Bronchial epithelial cell (primary cell): Measurements from ENCODE around the gene TENT4A. TPM values are rescaled to one million over a fixed set of nuclear protein-coding genes. Genes with fewer than 3 reads are reported as not detected.

Experiments
- DNase-seq: peaks from one replicate; pipeline ENCODE4 v3.0.0-alpha.2; 2010; ENCODE audit warnings: low read depth
- FAIRE-seq: peaks from 2 replicates; lab custom pipeline; 2011; peaks lifted over from hg19 to GRCh38; lab: Jason Lieb, UNC
- H3K27me3 ChIP-seq: 2 replicates; pipeline ENCODE4 v1.5.1; 2011; ENCODE audit warnings: low read length; ENCODE audit not compliant: control insufficient read depth, insufficient read depth
- H3K36me3 ChIP-seq: 2 replicates; pipeline ENCODE4 v1.5.1; 2011; ENCODE audit warnings: low read length; ENCODE audit not compliant: control insufficient read depth, insufficient read depth
- H3K4me3 ChIP-seq: 2 replicates; pipeline ENCODE4 v1.5.1; 2011; ENCODE audit warnings: mild to moderate bottlenecking, low read depth, low read length, control low read depth
- total RNA-seq: library from RNA; depleted of rRNA; stranded (reverse); fragments of >200 nt; gene quantifications from 2 replicates; pipeline ENCODE4 v1.2.1, GENCODE V29; 2014
- TF ChIP-seq, protein P1 (sequence below): IDR thresholded peaks from 2 replicates; pipeline ENCODE4 v1.5.1; 2011; ENCODE audit warnings: mild to moderate bottlenecking, moderate library complexity, low read length, control low read depth, inconsistent platforms; ENCODE audit not compliant: insufficient read depth, severe bottlenecking

TENT4A gene
- total RNA-seq, 1 donor from 2014 or later, result 6.8 TPM

GRCh38 chr5:6728011-6728794, 15.0 kb downstream of the TENT4A start:
- TF ChIP-seq, protein P1, sequence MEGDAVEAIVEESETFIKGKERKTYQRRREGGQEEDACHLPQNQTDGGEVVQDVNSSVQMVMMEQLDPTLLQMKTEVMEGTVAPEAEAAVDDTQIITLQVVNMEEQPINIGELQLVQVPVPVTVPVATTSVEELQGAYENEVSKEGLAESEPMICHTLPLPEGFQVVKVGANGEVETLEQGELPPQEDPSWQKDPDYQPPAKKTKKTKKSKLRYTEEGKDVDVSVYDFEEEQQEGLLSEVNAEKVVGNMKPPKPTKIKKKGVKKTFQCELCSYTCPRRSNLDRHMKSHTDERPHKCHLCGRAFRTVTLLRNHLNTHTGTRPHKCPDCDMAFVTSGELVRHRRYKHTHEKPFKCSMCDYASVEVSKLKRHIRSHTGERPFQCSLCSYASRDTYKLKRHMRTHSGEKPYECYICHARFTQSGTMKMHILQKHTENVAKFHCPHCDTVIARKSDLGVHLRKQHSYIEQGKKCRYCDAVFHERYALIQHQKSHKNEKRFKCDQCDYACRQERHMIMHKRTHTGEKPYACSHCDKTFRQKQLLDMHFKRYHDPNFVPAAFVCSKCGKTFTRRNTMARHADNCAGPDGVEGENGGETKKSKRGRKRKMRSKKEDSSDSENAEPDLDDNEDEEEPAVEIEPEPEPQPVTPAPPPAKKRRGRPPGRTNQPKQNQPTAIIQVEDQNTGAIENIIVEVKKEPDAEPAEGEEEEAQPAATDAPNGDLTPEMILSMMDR, result no peak
- no peak for DNase-seq
- H3K27me3 ChIP-seq, result no peaks in the 10 kb centered on the region
- H3K36me3 ChIP-seq, result peaks cover 20% of the 10 kb centered on the region
- no peak for FAIRE-seq
- no peak overlapping the region for H3K4me3 ChIP-seq

GRCh38 chr5:6728795-6729183, 15.6 kb downstream of the TENT4A start:
- DNase-seq, result no peak
- Histone ChIP-seq H3K4me3 (no peak overlapping the region), H3K36me3 (peaks cover 19% of the 10 kb centered on the region), H3K27me3 (no peaks in the 10 kb centered on the region)
- no peak for FAIRE-seq
- TF ChIP-seq, protein P1, result no peak

GRCh38 chr5:6729386-6730310, 16.4 kb downstream of the TENT4A start:
- no peak for DNase-seq
- no peak overlapping the region for H3K4me3 ChIP-seq
- H3K27me3 ChIP-seq, result no peaks in the 10 kb centered on the region
- TF ChIP-seq, protein P1, result no peak
- FAIRE-seq, result no peak
- H3K36me3 ChIP-seq, result peaks cover 17% of the 10 kb centered on the region

DNA sequence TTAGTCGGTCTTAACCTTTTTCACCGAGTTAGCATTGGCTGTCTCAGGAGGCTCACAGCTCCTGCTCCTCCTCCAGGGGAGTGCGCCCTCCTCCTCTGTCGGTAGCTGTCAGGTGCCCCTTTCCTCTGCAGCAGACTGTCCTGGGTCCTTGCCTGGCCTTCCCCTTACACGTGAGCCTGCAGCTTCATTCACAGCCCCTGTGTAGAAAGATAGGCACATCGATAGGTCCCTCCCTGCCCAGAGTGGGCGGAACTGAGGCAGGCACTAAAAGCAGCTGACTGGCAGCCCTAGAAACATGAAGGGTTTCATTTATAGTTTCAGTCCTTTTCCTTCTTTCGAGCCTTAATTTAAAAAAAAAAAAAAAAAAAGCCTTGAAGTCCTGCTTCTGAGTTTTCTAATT, 17.2 kb downstream of the TENT4A start:
- TF ChIP-seq, protein P1, result no peak
- H3K4me3 ChIP-seq, result no peak overlapping the region
- no peak for DNase-seq
- H3K27me3 ChIP-seq, result no peaks in the 10 kb centered on the region
- no peak for FAIRE-seq
- H3K36me3 ChIP-seq, result peaks cover 15% of the 10 kb centered on the region

GRCh38 chr5:6730807-6731206, 17.6 kb downstream of the TENT4A start:
- no peak for DNase-seq
- Histone ChIP-seq H3K4me3 (no peak overlapping the region), H3K27me3 (no peaks in the 10 kb centered on the region), H3K36me3 (peaks cover 15% of the 10 kb centered on the region)
- TF ChIP-seq, protein P1, result no peak
- no peak for FAIRE-seq
